ENCODE data around the gene DFFB.

DNA sequence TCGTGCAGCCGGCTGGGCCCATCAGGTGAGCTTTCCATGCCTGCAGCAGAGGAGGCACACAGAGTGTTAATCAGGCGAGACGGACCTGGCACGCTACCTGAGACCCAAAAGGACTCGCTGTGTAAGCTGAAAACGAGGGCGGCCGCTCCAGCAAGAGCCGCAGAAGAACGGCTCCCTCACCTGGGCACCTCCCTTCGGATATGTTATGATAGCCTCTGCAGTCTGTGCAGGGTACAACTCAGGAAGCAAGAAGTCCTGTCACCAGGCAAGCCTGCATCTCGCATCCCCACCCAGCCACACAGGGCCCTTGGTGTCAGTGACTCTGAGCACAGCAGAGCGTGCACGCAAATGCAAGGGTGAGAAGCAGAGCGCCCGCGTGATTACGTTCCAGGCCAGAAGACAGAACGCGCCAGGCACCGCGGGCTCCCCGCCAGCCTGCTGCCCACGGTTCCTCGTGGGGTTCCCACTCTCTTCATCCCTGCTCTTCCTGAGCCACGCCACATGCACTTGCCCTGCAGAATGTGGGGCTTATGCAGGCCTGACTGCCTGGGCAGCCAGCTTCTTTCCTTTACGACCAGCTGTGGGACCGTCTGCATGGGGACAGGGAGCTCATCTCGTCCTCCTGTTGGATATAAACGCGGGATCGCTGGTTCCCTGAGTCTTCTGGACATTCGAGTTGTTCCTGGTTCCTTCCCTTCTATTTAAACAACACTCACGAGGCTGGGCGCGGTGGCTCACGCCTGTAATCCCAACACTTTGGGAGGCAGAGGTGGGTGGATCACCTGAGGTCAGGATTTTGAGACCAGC lies 40.7 kb upstream of the DFFB start:
- TF ChIP-seq, protein P1, sequence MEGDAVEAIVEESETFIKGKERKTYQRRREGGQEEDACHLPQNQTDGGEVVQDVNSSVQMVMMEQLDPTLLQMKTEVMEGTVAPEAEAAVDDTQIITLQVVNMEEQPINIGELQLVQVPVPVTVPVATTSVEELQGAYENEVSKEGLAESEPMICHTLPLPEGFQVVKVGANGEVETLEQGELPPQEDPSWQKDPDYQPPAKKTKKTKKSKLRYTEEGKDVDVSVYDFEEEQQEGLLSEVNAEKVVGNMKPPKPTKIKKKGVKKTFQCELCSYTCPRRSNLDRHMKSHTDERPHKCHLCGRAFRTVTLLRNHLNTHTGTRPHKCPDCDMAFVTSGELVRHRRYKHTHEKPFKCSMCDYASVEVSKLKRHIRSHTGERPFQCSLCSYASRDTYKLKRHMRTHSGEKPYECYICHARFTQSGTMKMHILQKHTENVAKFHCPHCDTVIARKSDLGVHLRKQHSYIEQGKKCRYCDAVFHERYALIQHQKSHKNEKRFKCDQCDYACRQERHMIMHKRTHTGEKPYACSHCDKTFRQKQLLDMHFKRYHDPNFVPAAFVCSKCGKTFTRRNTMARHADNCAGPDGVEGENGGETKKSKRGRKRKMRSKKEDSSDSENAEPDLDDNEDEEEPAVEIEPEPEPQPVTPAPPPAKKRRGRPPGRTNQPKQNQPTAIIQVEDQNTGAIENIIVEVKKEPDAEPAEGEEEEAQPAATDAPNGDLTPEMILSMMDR (IDR thresholded peaks at IDR 0.05): no peak
- no peak for TF ChIP-seq POLR2A (IDR thresholded peaks at IDR 0.05)
